T-helper 2 cell treated with Interferon-gamma antibody and Interleukin-4, amounts not matched to agents 100 ng/mL and 5 ng/mL, for 36 hours (primary cell): ENCODE results near the gene TRIP12. TPM values are rescaled to one million over a fixed set of nuclear protein-coding genes. Genes with fewer than 3 reads are reported as not detected.
"Not testable (repeated sequence)": the region's sequence is repeated elsewhere in the genome, so short reads cannot be mapped to it uniquely, and the experiment has no call there.

Experiments used
- intact Hi-C: fragments of 100-400 bp; cut with micrococcal nuclease; formaldehyde crosslinking; loops from one replicate; pipeline ENCODE4 v1.15.1; 2023
- total RNA-seq: library from RNA; stranded (reverse); gene quantifications from 2 replicates; pipeline ENCODE4 v1.2.3, GENCODE V29; 2022

Gene TRIP12
- total RNA-seq, 1 donor from 2014 or later, result 233 TPM

GRCh38 chr2:229921101-229921891 lies 513 bp downstream of the TRIP12 start:
- intact Hi-C loops, result loop anchor here (2.0 to 10.0 kb wide), 8 partner anchors 69 to 694 kb away; partner anchors contain the start of genes SLC16A14, SP140 and SP140L

- intact Hi-C loops, result loop anchor here (2.0 to 10.0 kb wide), 8 partner anchors 68 to 695 kb away; partner anchors contain the start of genes SLC16A14, SP140 and SP140L
Observed at GRCh38 chr2:229920011-229920641, 1.7 kb downstream of the TRIP12 start.

DNA sequence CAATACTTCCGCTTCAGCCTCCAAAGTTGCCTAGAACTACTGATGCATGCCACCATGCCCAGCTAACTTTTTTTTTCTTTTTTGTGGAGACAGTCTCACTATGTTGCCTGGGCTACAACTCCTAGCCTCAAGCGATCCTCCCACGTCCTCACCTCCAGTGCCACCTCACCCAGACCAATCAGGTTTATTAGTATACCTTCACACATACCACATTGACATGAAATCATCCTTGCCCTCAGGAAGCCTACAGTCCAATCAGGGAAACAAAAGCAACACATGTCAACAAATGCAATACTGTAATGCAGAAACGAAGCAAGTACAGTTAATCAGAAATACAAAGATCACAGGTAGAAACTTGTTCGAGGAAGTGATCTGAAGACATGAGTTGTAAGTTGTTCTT lies 4.0 kb downstream of the TRIP12 start:
- intact Hi-C loops, result no loop called here

- intact Hi-C loops, result no loop called here
Observed at GRCh38 chr2:229914171-229914570, 7.6 kb downstream of the TRIP12 start.

DNA sequence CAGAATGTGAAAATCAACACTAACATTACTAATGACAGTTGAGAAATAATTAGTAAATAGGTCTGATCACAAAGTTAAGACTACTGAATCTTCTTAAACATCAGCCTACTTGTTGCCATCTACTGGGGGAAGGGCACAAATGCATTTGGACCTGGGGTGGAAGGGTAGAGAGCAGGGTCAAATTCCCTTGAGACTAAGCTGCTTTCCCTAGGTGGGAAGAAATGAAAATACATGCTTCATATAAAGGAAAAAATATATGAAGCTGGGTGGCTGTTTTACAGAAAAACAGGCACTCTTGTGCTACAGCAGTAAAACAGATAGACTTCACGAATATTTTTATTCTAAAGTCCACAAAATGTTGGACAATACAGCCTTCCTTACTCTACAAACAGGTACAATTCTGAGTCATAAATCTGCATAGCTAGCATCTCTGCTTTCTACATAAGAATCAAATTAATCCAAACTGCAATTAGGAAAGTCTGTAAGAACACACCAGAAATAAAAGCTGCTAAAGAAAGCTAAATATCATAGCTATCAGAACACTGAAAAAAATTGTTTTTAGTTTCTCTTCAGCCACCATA lies 10.9 kb downstream of the TRIP12 start:
- intact Hi-C loops, result loop anchor here (2.0 kb wide), 1 partner anchor 110 kb away; no protein-coding TSS in a partner anchor

DNA sequence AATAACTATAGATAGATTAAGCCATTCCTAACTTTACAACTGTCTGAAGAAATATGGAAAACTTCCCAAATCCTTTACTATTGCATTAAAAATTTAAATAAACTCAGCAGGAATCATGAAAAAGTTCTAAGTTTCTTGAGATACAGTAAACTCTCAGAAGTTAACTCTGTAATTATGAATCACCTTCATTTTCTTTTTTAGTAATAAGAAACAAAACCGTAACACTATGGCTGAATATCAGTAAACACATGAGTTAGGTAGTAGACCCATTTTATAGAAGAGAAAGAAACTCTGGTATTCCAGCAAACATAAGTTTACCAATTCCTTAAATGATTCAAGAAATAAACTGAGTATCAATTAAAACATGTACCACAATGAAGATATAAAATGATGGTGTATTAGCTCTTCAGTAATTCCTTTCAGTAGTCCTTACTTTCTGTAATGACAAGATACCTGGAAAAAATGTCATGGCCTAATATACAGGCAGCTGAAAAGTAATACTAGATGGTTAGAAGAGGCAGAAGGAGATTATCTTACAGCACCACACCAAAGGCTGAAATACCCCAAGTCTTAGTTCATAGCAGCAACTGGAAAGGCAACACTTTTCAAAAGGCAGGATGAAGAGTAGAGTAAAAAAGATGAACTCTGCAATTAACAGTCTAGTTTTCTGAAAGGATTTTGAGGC lies 11.5 kb downstream of the TRIP12 start:
- intact Hi-C loops, result loop anchor here (2.0 kb wide), 1 partner anchor 109 kb away; no protein-coding TSS in a partner anchor

GRCh38 chr2:229909090-229909489 lies 12.7 kb downstream of the TRIP12 start:
- intact Hi-C loops, result no loop called here

DNA sequence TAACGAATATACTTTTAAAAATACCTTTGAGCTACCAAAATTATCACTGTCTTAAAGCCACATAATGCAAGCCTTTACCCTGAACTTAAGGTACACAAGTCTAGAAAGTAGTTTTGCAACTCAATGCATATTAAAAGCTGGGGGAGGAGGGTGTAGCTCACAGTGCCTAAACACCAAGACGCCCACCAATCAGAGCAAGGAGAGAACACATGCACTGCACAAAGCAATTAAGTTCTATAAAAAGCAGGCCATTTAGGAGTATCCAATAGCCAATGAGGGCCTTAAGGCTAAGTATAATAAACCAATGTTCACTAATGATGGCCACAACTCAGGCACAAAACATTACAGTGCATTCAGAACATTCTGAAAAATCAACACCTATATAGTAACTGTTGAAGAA lies 16.2 kb downstream of the TRIP12 start:
- intact Hi-C loops, result no loop called here

DNA sequence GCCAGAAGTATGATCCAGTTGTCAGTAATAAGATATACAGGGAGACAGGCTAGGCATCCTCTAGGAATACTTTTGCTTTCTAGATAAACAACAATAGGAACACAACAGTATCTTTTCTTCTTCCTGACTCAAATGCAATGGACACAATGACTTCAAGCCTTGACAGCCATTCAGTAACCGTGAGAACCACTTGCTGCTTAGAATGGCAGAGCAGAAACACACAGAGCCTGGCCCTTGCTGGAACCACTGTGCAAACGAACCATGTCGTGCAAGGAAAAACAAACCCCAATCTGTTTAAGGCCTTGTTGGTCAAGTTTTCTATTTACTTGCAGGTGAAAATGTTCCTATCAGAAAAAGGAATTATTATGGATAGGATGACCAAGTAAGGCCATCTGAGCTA lies 18.8 kb downstream of the TRIP12 start:
- intact Hi-C loops, result no loop called here

- intact Hi-C loops, result no loop called here
Observed at GRCh38 chr2:229901819-229902218, 20.0 kb downstream of the TRIP12 start.

DNA sequence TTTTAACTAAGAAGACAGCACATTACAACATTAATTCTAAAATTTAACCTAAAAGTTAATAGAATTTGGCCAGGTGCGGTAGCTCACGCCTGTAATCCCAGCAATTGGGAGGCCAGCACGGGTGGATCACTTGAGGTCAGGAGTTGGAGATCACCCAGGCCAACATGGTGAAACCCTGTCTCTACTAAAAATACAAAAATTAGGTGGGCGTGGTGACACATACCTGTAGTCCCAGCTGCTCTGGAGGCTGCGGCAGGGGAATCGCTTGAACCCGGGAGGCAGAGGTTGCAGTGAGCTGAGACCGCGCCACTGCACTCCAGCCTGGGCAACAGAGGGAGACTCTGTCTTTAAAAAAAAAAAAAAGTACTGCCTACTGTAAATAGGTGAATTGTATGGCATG lies 21.3 kb downstream of the TRIP12 start:
- intact Hi-C loops, result not testable (repeated sequence)

DNA sequence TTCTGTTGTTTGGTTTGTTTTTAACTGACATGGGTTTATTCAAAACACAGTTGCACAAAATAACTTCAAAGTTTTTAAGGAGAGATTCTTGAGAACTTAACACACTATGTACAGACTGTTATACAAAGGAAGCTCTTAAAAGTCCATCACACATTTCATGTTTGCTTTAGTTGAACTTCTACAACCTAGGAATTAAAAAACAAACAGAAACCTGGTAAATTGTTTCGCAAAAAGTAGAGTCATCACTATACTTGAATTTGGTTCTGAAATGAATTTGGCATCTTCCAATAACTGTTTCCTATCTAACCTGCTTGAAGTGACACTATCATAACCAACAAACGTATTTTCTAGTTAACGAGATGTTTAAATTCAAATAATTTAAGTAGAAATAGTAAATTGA lies 21.8 kb downstream of the TRIP12 start:
- intact Hi-C loops, result no loop called here

- intact Hi-C loops, result no loop called here
Observed at GRCh38 chr2:229899604-229900003, 22.2 kb downstream of the TRIP12 start.

- intact Hi-C loops, result no loop called here
Observed at GRCh38 chr2:229896857-229897256, 25.0 kb downstream of the TRIP12 start.

- intact Hi-C loops, result no loop called here
Observed at GRCh38 chr2:229889023-229889422, 32.8 kb downstream of the TRIP12 start.

DNA sequence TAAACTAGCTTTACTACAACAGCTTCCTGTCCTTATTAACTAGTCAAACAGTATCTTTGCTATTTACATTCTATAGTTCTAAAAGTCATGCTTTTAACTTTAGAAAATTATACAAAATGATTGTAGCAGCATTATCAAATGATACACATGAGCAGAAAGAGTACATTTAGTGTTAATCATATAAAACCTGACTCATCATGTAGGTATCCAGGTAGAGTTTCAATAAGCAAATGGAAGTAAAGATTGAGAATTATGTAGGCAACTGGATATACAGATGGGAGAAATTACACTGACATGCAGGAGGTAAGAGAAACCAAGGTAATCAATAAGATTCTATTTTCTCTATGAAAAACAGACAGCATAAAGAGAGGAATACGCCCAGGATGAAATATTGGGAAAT lies 33.8 kb downstream of the TRIP12 start:
- intact Hi-C loops, result no loop called here

DNA sequence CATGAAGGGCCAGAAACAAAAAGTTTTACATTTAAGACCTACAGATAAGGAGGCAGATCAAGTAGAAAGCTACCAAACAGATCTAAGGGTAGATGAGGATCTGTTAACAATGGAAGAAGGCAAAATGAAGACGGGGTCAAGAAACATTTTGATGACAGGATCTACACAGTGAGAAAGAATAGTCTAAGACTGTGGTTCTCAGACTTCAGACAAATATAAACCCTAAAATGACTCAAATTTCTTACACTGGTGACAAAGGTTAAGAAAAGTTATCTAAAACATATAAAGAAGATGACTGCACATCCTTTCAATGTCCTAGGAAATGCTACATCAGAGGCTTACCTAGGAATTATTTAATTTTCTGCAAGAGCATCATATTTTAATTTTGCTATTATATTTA lies 34.4 kb downstream of the TRIP12 start:
- intact Hi-C loops, result no loop called here

- intact Hi-C loops, result no loop called here
Observed at GRCh38 chr2:229884775-229885699, 36.8 kb downstream of the TRIP12 start.

DNA sequence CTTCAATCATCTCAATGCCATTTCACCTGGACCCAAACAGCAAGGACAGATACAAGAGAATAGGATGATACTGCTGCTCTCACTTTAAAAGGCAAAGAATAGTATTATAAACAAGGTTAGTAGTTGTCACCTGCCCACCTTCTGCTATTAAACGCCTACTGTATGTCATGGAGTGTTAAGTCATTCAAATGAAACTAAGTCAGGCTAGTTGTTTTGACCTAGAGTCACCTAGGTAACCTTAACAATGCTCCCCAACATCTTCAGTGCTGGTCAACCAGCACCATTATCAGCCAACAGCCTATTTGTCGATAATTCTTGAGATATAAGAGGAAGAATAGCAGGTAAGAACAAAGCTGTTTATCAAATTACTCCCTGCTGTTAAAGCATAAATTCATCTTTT lies 39.2 kb downstream of the TRIP12 start:
- intact Hi-C loops, result no loop called here

GRCh38 chr2:229880892-229881586 lies 40.8 kb downstream of the TRIP12 start:
- intact Hi-C loops, result no loop called here
